T-cell (primary cell): ENCODE results near the gene SLC23A1. TPM values are rescaled to one million over a fixed set of nuclear protein-coding genes. Genes with fewer than 3 reads are reported as not detected.

Source experiments
- ATAC-seq, 4 experiments: fragments of 200-7000 bp in 3 of 4; fragments of 150-1000 bp in 1 of 4; cut with Tn5 transposase; replicated peaks in 1 of 4; 1 replicate in 3 of 4; 2 replicates in 1 of 4; pipeline ENCODE4 v1.10.0; 2021; ENCODE audit warnings: moderate library complexity in 3 of 4, mild to moderate bottlenecking in 2 of 4, moderate number of reproducible peaks in 1 of 4
- CTCF ChIA-PET, 2 donors: fragments of 300-600 bp; sonication (Branson Sonifier 250); formaldehyde crosslinking; loops; one replicate each; lab custom pipeline; 2022; ENCODE audit warnings: antibody characterized with exemption in 2 of 2; lab: Charles Lee
- POLR2A ChIA-PET, 2 donors: fragments of 300-600 bp; sonication (Branson Sonifier 250); formaldehyde crosslinking; loops; one replicate each; lab custom pipeline; 2022; ENCODE audit warnings: antibody characterized with exemption in 2 of 2; lab: Charles Lee
- DNase-seq, 35 experiments: peaks; one replicate each; pipeline versions ENCODE4 v3.0.0 to v3.0.0-alpha.2; 2013 to 2023
- H3K27ac ChIP-seq: one replicate; pipeline ENCODE4 v1.5.1; 2013; ENCODE audit warnings: low read length
- H3K27me3 ChIP-seq, 2 experiments: replicated peaks in 1 of 2; 1 replicate in 1 of 2; 2 replicates in 1 of 2; pipeline versions ENCODE4 v1.6.1 to v1.7.0; 2013; ENCODE audit warnings: low read length in 1 of 2, mixed read lengths in 1 of 2; ENCODE audit not compliant: control insufficient read depth in 2 of 2, insufficient read depth in 2 of 2; ENCODE audit errors: extremely low read depth in 1 of 2
- H3K36me3 ChIP-seq, 2 donors: 1 replicate in 1 of 2; 2 replicates in 1 of 2; pipeline versions ENCODE4 v1.6.1 to v1.7.0; 2013; ENCODE audit warnings: low read length in 1 of 2; ENCODE audit not compliant: control insufficient read depth in 2 of 2, insufficient read depth in 1 of 2; ENCODE audit errors: extremely low read depth in 1 of 2
- H3K4me1 ChIP-seq, 2 experiments: 1 replicate in 1 of 2; 2 replicates in 1 of 2; pipeline versions ENCODE4 v1.6.1 to v1.7.0; 2013; ENCODE audit warnings: low read length in 2 of 2, mixed read lengths in 1 of 2; ENCODE audit not compliant: insufficient read depth in 2 of 2, control insufficient read depth in 1 of 2; ENCODE audit errors: extremely low read depth in 1 of 2
- H3K4me3 ChIP-seq, 2 donors: 1 replicate in 1 of 2; 2 replicates in 1 of 2; pipeline versions ENCODE4 v1.5.1 to v1.7.0; 2013; ENCODE audit warnings: mild to moderate bottlenecking in 2 of 2, low read length in 1 of 2, moderate library complexity in 1 of 2; ENCODE audit not compliant: control insufficient read depth in 1 of 2; ENCODE audit errors: extremely low read depth in 1 of 2
- H3K9me3 ChIP-seq: 2 replicates; pipeline ENCODE4 v1.7.0; 2013
- H3K27ac Mint-ChIP-seq, 2 donors: one replicate each; pipeline ENCODE4 v1.8.0; 2020 to 2021; ENCODE audit warnings: mild to moderate bottlenecking in 2 of 2, mixed read lengths in 2 of 2
- H3K27me3 Mint-ChIP-seq, 2 donors: one replicate each; pipeline ENCODE4 v1.8.0; 2021 to 2022; ENCODE audit warnings: mixed read lengths in 2 of 2
- H3K36me3 Mint-ChIP-seq: one replicate; pipeline ENCODE4 v1.8.0; 2021; ENCODE audit warnings: mixed read lengths
- H3K4me1 Mint-ChIP-seq, 3 donors: one replicate each; pipeline ENCODE4 v1.8.0; 2020 to 2022; ENCODE audit warnings: mixed read lengths in 3 of 3, mild to moderate bottlenecking in 1 of 3
- H3K4me3 Mint-ChIP-seq, 3 donors: one replicate each; pipeline ENCODE4 v1.8.0; 2020 to 2022; ENCODE audit warnings: mild to moderate bottlenecking in 3 of 3, mixed read lengths in 3 of 3, moderate library complexity in 3 of 3
- H3K9me3 Mint-ChIP-seq, 3 donors: one replicate each; pipeline ENCODE4 v1.8.0; 2020 to 2022; ENCODE audit warnings: mixed read lengths in 3 of 3
- WGBS: methylation state at CpG from one replicate; pipeline ENCODE4 v1.1.5; 2013; ENCODE audit warnings: missing lambda C conversion rate; ENCODE audit not compliant: insufficient coverage; 5-methylcytosine and 5-hydroxymethylcytosine counted together
- total RNA-seq, 35 experiments: library from RNA in 6 of 35; stranded (reverse) in 6 of 35; fragments of 120-200 nt in 1 of 35; gene quantifications; one replicate each; pipeline versions ENCODE4 v1.2.1 to v1.2.4 and lab custom pipeline; 2013 to 2026

Gene SLC23A1
- total RNA-seq, 5 donors from 2014 or later (not counting 1 experiment from before 2014, with no cell fraction given): 0.15 to 0.86 TPM; not detected in 3

DNA sequence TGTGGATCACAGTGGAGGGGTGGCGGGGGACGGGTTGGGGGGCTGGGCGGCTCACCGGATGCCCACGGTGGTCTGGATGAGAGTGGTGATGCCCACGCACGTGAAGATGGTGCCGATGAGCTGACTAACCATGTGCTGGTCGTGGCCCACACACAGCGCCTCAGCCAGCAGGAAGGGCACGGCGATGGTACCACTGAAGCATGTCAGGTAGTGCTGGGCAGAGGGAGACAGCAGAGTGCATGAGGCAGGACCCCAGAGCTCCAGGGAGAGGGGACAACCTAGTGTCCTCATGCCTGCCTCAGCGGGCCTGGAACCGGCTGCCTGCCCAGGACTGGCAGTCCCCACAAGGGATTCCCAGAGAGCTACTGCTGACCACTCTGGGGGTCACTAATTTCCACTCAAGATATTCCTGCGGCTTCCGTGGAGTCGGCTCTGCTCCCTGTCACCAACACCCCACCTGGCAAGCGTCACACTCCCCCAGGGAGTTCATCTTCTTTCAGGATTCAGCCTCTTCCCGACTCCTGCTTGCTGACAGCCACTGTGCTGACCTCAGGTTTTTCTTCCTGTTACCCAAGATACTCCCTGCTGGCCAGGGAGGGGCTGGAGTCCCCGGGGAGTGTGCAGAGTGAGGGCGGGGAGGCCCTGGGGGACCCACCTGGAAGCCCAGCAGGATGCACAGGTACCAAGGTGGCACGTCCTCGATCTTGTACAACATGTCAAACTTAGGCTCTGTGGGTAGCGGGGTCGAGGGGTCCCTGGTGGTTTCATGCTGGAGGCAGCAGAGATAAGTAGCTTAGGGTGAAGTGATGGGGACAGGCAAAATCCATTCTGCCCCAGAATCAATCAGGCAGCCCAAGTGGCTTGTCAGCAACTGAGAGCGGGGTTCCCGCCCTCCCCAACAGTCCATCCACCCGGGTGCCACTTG, 998 bp downstream of the SLC23A1 start:
- ChIA-PET POLR2A (interaction anchor here in 1 of 2 donors (0.7 kb wide), 1 partner anchor 734 kb away, joined by 5 read pairs; no protein-coding TSS in a partner anchor), CTCF (no interaction called here)
- DNase-seq: no peak
- H3K27me3 Mint-ChIP-seq: no peaks in the 10 kb centered on the region
- no peak overlapping the region for H3K27ac ChIP-seq
- H3K9me3 ChIP-seq: no peaks in the 10 kb centered on the region
- 88% methylated on average over 20 of the region's 28 CpGs for WGBS
- peaks cover 24 to 37% (median 28%) of the 10 kb centered on the region in 3 donors for H3K4me1 Mint-ChIP-seq
- H3K9me3 Mint-ChIP-seq: no peaks in the 10 kb centered on the region
- H3K36me3 Mint-ChIP-seq: peaks cover 6% of the 10 kb centered on the region
- no peak overlapping the region for H3K4me3 Mint-ChIP-seq
- no peaks in the 10 kb centered on the region for H3K36me3 ChIP-seq
- no peak for ATAC-seq
- no peaks in the 10 kb centered on the region for H3K27me3 ChIP-seq
- H3K27ac Mint-ChIP-seq: no peak overlapping the region
- no peak overlapping the region for H3K4me3 ChIP-seq
- H3K4me1 ChIP-seq: peaks cover 3 to 23% of the 10 kb centered on the region in 2 experiments

DNA sequence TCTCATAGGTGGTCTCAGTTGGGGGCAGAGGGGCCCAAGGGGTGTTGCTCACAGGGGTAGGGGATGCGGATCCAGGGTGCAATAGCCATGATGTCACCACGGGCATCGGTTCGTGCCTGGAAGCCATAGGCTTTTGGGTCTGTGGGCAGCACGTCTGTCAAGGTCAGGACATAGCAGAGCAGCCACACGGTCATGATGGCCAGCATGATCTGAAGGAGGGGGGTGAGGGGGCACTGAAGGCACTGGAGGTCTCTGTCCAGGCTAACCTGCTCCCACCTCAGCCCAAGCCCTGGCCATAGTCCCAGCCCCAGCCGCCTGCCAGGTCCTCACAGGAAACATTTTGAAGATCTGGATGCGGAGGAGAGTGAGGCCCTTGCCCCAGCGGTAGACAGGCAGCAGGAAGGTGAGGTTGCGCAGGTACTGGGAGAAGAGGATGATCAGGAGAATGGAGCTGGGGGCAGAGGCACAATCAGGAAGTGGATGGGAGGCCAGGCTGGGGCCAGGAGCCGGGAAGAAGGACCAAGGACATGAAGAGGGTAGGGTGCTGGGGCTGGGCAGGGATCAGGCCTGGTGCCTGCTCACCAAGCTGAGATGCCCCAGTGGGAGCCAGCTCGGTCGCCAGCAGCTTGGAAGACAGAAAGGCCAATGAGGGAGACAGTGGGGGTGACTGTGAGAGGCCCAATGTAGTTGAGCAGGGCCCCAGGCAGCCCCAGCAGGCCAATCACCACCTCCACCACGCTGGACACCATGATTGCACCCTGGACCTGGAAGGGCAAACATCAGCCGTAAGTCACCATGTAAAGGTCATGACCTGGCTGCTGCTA, 3.3 kb downstream of the SLC23A1 start:
- Mint-ChIP-seq H3K4me3 (no peak overlapping the region), H3K9me3 (no peaks in the 10 kb centered on the region), H3K27ac (no peak overlapping the region), H3K36me3 (peaks cover 11% of the 10 kb centered on the region), H3K27me3 (no peaks in the 10 kb centered on the region), H3K4me1 (peaks cover 7 to 20% (median 16%) of the 10 kb centered on the region in 3 donors)
- ChIA-PET CTCF (no interaction called here), POLR2A (no interaction called here)
- H3K27ac ChIP-seq: no peak overlapping the region
- peaks cover 3 to 17% of the 10 kb centered on the region in 2 experiments for H3K4me1 ChIP-seq
- no peak overlapping the region for H3K4me3 ChIP-seq
- H3K36me3 ChIP-seq: peaks cover 0 to 2% of the 10 kb centered on the region in 2 donors
- H3K9me3 ChIP-seq: no peaks in the 10 kb centered on the region
- WGBS: 95% methylated on average over 10 of the region's 15 CpGs
- DNase-seq: no peak
- no peaks in the 10 kb centered on the region for H3K27me3 ChIP-seq
- ATAC-seq: no peak

DNA sequence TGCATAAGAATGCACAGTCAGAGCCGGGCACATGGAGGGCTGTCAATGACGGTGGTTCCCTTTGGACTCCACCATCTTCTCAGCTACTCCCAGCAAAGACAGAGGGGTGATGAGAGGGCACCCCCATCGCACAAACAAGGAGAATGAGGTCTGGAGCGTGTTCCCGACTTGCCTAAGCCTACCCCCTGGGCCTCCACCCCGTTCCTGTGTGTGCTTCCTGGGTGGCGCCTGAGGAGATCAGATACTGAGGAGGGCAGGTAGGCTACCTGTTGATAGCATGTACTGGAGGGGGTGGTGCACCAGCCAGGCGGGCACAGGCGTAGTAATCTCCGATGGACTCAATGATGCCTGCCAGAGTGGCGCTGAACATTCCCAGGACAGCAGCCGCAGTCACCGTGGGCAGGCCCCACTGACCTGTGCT, 4.1 kb downstream of the SLC23A1 start:
- ATAC-seq (no peak), DNase-seq (no peak)
- Mint-ChIP-seq H3K4me3 (no peak overlapping the region), H3K27ac (no peak overlapping the region), H3K36me3 (peaks cover 14% of the 10 kb centered on the region), H3K27me3 (no peaks in the 10 kb centered on the region), H3K9me3 (no peaks in the 10 kb centered on the region), H3K4me1 (peaks cover 0 to 12% (median 9%) of the 10 kb centered on the region in 3 donors)
- Histone ChIP-seq H3K27ac (no peak overlapping the region), H3K36me3 (peaks cover 0 to 5% of the 10 kb centered on the region in 2 donors), H3K4me1 (peaks cover 0 to 9% of the 10 kb centered on the region in 2 experiments), H3K27me3 (no peaks in the 10 kb centered on the region), H3K4me3 (no peak overlapping the region), H3K9me3 (no peaks in the 10 kb centered on the region)
- WGBS: 96% methylated on average over 7 of the region's 13 CpGs
- CTCF ChIA-PET: no interaction called here
- POLR2A ChIA-PET: interaction anchor here in 1 of 2 donors (0.6 kb wide), 1 partner anchor 83 kb away, joined by 3 read pairs; no protein-coding TSS in a partner anchor

DNA sequence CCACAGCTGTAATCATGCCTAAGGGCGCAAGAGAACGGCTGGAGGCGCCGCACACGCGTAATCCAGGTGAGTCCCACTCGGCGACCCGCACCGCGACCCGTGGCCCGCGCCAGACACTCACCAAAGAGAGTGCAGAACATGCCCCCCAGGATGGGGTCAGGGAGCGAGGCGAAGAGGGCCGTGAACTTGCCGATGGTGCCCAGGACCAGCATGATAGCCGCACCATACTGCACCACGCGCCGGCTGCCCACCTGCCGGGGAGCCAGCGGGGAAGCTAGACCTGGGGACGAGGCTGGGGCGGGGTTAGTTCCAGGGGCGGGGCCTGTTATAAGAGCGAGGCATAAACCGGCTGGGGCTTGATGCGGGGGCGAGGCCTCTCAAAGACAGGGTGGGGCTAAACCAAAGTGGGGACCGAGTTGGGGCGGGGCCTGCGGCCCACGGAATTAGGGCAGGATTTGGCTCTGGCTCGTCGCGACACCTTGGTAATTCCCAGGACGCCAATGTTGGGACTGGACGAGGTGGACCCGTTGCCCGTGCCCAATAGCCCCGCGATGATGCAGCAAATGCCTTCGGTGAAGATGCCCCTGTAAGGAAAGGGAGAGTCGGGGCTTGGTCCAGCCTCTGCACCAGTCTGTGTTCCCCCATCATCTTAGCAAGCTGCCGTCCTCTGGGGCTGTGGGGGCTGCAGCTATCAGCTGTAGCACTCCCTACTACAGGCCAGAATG, 4.8 kb downstream of the SLC23A1 start:
- ATAC-seq: no peak
- Histone ChIP-seq H3K27me3 (no peaks in the 10 kb centered on the region), H3K9me3 (no peaks in the 10 kb centered on the region), H3K4me1 (peaks cover 0 to 3% of the 10 kb centered on the region in 2 experiments), H3K36me3 (peaks cover 0 to 8% of the 10 kb centered on the region in 2 donors), H3K4me3 (no peak overlapping the region), H3K27ac (no peak overlapping the region)
- ChIA-PET POLR2A (interaction anchor here in 1 of 2 donors (0.5 kb wide), 1 partner anchor 244 kb away, joined by 3 read pairs; no protein-coding TSS in a partner anchor), CTCF (no interaction called here)
- peaks cover 0 to 12% (median 3%) of the 10 kb centered on the region in 3 donors for H3K4me1 Mint-ChIP-seq
- no peak overlapping the region for H3K4me3 Mint-ChIP-seq
- 92% methylated on average over 44 of the region's 47 CpGs for WGBS
- no peaks in the 10 kb centered on the region for H3K9me3 Mint-ChIP-seq
- no peak for DNase-seq
- H3K27ac Mint-ChIP-seq: no peak overlapping the region
- H3K36me3 Mint-ChIP-seq: peaks cover 21% of the 10 kb centered on the region
- H3K27me3 Mint-ChIP-seq: no peaks in the 10 kb centered on the region

DNA sequence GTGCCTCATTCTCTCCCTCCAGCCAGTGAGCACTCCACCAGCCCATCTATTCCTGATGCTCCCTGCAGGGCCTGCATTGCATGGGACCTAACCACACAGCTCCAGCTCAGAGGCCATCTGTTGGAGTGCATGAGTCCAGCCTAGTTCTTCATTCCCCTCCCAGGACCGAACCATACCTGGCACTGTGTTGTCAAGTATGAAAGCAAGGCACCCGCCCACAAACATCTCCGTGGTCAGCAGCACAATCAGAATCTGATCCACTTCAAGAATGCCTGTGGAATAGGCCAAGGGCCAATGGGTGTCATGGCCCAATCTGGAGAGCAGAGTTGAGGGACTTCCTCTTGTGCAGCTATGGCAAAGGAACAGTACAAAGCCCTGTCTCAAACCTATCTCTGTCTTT, 5.9 kb downstream of the SLC23A1 start:
- H3K4me3 Mint-ChIP-seq: peak overlapping the region in 1 of 3 donors; percentile 11
- no peaks in the 10 kb centered on the region for H3K9me3 Mint-ChIP-seq
- Histone ChIP-seq H3K4me3 (no peak overlapping the region), H3K27ac (no peak overlapping the region), H3K9me3 (no peaks in the 10 kb centered on the region), H3K4me1 (peaks cover 0 to 3% of the 10 kb centered on the region in 2 experiments), H3K36me3 (peaks cover 0 to 9% of the 10 kb centered on the region in 2 donors), H3K27me3 (no peaks in the 10 kb centered on the region)
- ChIA-PET POLR2A (no interaction called here), CTCF (interaction anchor here in 1 of 2 donors (0.5 kb wide), 1 partner anchor 28 kb away, joined by 4 read pairs; no protein-coding TSS in a partner anchor)
- peaks cover 25% of the 10 kb centered on the region for H3K36me3 Mint-ChIP-seq
- no peak for DNase-seq
- WGBS: 87% methylated on average over 3 of the region's 3 CpGs
- H3K4me1 Mint-ChIP-seq: peaks cover 0 to 12% (median 2%) of the 10 kb centered on the region in 3 donors
- no peak for ATAC-seq
- H3K27me3 Mint-ChIP-seq: no peaks in the 10 kb centered on the region
- H3K27ac Mint-ChIP-seq: no peak overlapping the region
